ENCODE results near the gene CTNNA2.
"Not testable (repeated sequence)": the region's sequence is repeated elsewhere in the genome, so short reads cannot be mapped to it uniquely, and the experiment has no call there.

The CTNNA2 gene

GRCh38 chr2:80198042-80198441 lies 685.2 kb downstream of the CTNNA2 start:
- H3K4me1 ChIP-seq: no peaks in the 10 kb centered on the region
- no peaks in the 10 kb centered on the region for H3K9me3 ChIP-seq
- H3K4me3 ChIP-seq (ENCODE audit: low read depth, low read length): no peak overlapping the region
- no peaks in the 10 kb centered on the region for H3K36me3 ChIP-seq
- TF ChIP-seq, protein P1, sequence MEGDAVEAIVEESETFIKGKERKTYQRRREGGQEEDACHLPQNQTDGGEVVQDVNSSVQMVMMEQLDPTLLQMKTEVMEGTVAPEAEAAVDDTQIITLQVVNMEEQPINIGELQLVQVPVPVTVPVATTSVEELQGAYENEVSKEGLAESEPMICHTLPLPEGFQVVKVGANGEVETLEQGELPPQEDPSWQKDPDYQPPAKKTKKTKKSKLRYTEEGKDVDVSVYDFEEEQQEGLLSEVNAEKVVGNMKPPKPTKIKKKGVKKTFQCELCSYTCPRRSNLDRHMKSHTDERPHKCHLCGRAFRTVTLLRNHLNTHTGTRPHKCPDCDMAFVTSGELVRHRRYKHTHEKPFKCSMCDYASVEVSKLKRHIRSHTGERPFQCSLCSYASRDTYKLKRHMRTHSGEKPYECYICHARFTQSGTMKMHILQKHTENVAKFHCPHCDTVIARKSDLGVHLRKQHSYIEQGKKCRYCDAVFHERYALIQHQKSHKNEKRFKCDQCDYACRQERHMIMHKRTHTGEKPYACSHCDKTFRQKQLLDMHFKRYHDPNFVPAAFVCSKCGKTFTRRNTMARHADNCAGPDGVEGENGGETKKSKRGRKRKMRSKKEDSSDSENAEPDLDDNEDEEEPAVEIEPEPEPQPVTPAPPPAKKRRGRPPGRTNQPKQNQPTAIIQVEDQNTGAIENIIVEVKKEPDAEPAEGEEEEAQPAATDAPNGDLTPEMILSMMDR (IDR thresholded peaks at IDR 0.05; ENCODE audit: low read depth, low read length): no peak
- DNase-seq: no peak
- no peaks in the 10 kb centered on the region for H3K27me3 ChIP-seq

GRCh38 chr2:80199504-80199903 lies 686.7 kb downstream of the CTNNA2 start:
- H3K36me3 ChIP-seq: no peaks in the 10 kb centered on the region
- no peak overlapping the region for H3K4me3 ChIP-seq (ENCODE audit: low read depth, low read length)
- H3K27me3 ChIP-seq: no peaks in the 10 kb centered on the region
- DNase-seq: no peak
- no peaks in the 10 kb centered on the region for H3K9me3 ChIP-seq
- no peaks in the 10 kb centered on the region for H3K4me1 ChIP-seq
- TF ChIP-seq, protein P1 (IDR thresholded peaks at IDR 0.05; ENCODE audit: low read depth, low read length): no peak

DNA sequence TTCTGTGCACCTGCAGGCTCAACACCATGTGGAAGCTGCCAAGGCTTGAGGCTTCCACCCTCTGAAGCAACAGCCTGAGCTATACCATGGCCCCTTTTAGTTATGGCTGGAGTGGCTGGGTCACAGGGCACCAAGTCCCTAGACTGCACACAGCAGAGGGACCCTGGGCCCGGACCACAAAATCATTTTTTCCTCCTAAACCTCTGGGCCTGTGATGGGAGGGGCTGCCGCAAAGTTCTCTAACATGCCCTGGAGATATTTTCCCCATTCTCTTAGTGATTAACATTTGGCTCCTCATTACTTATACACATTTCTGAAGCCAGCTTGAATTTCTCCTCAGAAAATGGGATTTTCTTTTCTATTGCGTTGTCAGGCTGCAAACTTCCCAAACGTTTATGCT lies 691.1 kb downstream of the CTNNA2 start:
- H3K9me3 ChIP-seq; H3K36me3 ChIP-seq; H3K27me3 ChIP-seq; H3K4me1 ChIP-seq; H3K4me3 ChIP-seq (ENCODE audit: low read depth, low read length); DNase-seq: not testable (repeated sequence)

GRCh38 chr2:80205498-80205897 lies 692.6 kb downstream of the CTNNA2 start:
- H3K4me3 ChIP-seq (ENCODE audit: low read depth, low read length): no peak overlapping the region
- TF ChIP-seq, protein P1 (IDR thresholded peaks at IDR 0.05; ENCODE audit: low read depth, low read length): no peak

GRCh38 chr2:80209458-80209857 lies 696.6 kb downstream of the CTNNA2 start:
- Histone ChIP-seq H3K36me3 (no peaks in the 10 kb centered on the region), H3K4me1 (no peaks in the 10 kb centered on the region), H3K9me3 (no peaks in the 10 kb centered on the region), H3K27me3 (no peaks in the 10 kb centered on the region), H3K4me3 (ENCODE audit: low read depth, low read length) (no peak overlapping the region)
- TF ChIP-seq, protein P1 (IDR thresholded peaks at IDR 0.05; ENCODE audit: low read depth, low read length): no peak
- DNase-seq: no peak

More at GRCh38 chr2:80205498-80205897, 692.6 kb downstream of the CTNNA2 start:
- Histone ChIP-seq H3K4me1 (no peaks in the 10 kb centered on the region), H3K27me3 (no peaks in the 10 kb centered on the region), H3K9me3 (no peaks in the 10 kb centered on the region), H3K36me3 (no peaks in the 10 kb centered on the region)
- DNase-seq: no peak

GRCh38 chr2:80217446-80217845 lies 704.6 kb downstream of the CTNNA2 start:
- DNase-seq: no peak
- no peak overlapping the region for H3K4me3 ChIP-seq (ENCODE audit: low read depth, low read length)
- no peaks in the 10 kb centered on the region for H3K27me3 ChIP-seq
- no peaks in the 10 kb centered on the region; the same call in 1 of the 2 replicates for H3K4me1 ChIP-seq
- no peaks in the 10 kb centered on the region for H3K9me3 ChIP-seq
- no peaks in the 10 kb centered on the region for H3K36me3 ChIP-seq
- TF ChIP-seq, protein P1 (IDR thresholded peaks at IDR 0.05; ENCODE audit: low read depth, low read length): no peak

GRCh38 chr2:80222644-80223043 lies 709.8 kb downstream of the CTNNA2 start:
- no peak for DNase-seq
- Histone ChIP-seq H3K4me1 (no peaks in the 10 kb centered on the region; the same call in 1 of the 2 replicates), H3K36me3 (no peaks in the 10 kb centered on the region), H3K27me3 (no peaks in the 10 kb centered on the region), H3K9me3 (no peaks in the 10 kb centered on the region), H3K4me3 (ENCODE audit: low read depth, low read length) (no peak overlapping the region)
- TF ChIP-seq, protein P1 (IDR thresholded peaks at IDR 0.05; ENCODE audit: low read depth, low read length): no peak

Data from BE2C (cell line).